ENCODE data around the gene SMURF2. TPM values are rescaled to one million over a fixed set of nuclear protein-coding genes. Genes with fewer than 3 reads are reported as not detected.

SMURF2 gene
- total and polyA plus RNA-seq, 10 of the 15 experiments (the other 5 are each of a cell fraction or from before 2014, with no cell fraction given), result 2.8 to 13.4 (median 7.5) TPM

DNA sequence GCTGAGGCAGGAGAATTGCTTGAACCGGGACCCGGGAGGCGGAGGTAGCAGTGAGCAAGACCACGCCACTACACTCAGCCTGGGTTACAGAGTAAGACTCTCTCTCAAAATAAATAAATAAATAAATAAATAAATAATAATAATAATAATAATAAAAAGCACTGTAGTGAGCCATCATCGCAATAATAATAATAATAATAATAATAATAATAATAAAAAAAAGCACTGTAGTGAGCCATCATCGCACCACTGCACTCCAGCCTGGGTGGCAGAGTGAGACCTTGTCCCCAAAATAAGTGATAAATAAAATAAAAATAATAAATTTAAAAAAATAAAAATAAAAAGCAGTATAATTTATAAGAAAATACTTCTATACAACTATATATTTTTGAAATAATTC lies 40.3 kb downstream of the SMURF2 start:
- FAIRE-seq (no peak), ATAC-seq (no peak), DNase-seq (ENCODE audit: low read depth, low spot score) (no peak)
- Histone ChIP-seq H3K9ac (ENCODE audit: control insufficient read depth, insufficient read depth, low read length) (no peak overlapping the region), H3K27ac (ENCODE audit: control insufficient read depth, insufficient read depth) (no peak overlapping the region), H3K27me3 (replicated peaks in 1 of 2; ENCODE audit: control insufficient read depth in 2 of 2, insufficient read depth in 2 of 2, low read length in 1 of 2) (no peaks in the 10 kb centered on the region), H3K9me3 (replicated peaks; ENCODE audit: control insufficient read depth, insufficient read depth, low read length) (no peaks in the 10 kb centered on the region), H4K20me1 (ENCODE audit: control insufficient read depth, insufficient read depth) (no peaks in the 10 kb centered on the region), H3K4me2 (ENCODE audit: control insufficient read depth, insufficient read depth) (no peak overlapping the region), H3K79me2 (ENCODE audit: control insufficient read depth, insufficient read depth, low read length) (no peaks in the 10 kb centered on the region), H2AFZ (ENCODE audit: control insufficient read depth, low read depth, low read length) (no peak overlapping the region), H3K4me1 (ENCODE audit: control insufficient read depth, insufficient read depth, low read length) (no peaks in the 10 kb centered on the region), H3K36me3 (ENCODE audit: control insufficient read depth in 2 of 2, insufficient read depth in 2 of 2, low read length in 1 of 2) (no peaks in the 10 kb centered on the region), H3K4me3 (no peak overlapping the region)
- intact Hi-C loops (cut with micrococcal nuclease; ENCODE audit: unreplicated experiment) (no loop called here), in situ Hi-C loops (cut with MboI) (no loop called here)
- WGBS (ENCODE audit: insufficient coverage, insufficient replicate concordance, low lambda C conversion rate, missing lambda C conversion rate), result 96% methylated on average over 6 of the region's 6 CpGs
- no TSS peak for BruUV-seq (replicated peaks)
- TF ChIP-seq LARP7 (IDR thresholded peaks at IDR 0.05), result no peak
- TF ChIP-seq HCFC1 (IDR thresholded peaks at IDR 0.05; ENCODE audit: low read length), result no peak
- no peak for TF ChIP-seq RELB (IDR thresholded peaks at IDR 0.05; ENCODE audit: low read depth)
- TF ChIP-seq MYC (IDR thresholded peaks at IDR 0.05; ENCODE audit: insufficient read depth, insufficient read length, insufficient replicate concordance, low read length, severe bottlenecking), result no peak
- TF ChIP-seq ETV6 (conservative IDR thresholded peaks at IDR 0.05 in 1 of 2, IDR thresholded peaks at IDR 0.05 in 1 of 2; ENCODE audit: borderline replicate concordance in 1 of 2, low read depth in 1 of 2), result no peak
- no peak for TF ChIP-seq BACH1 (IDR thresholded peaks at IDR 0.05; ENCODE audit: borderline replicate concordance)
- ChIA-PET SMC1A (ENCODE audit: uncharacterized antibody, unreplicated experiment) (no interaction called here), CTCF (no interaction called here), RAD21 (ENCODE audit: unreplicated experiment) (no interaction called here), POLR2A (no interaction called here)
